K562 (cell line): ENCODE measurements around the gene ANKH. TPM values are rescaled to one million over a fixed set of nuclear protein-coding genes. Genes with fewer than 3 reads are reported as not detected.

Source experiments
- ATAC-seq: fragments of 200-7000 bp; cut with Tn5 transposase; 3 replicates; pipeline ENCODE4 v1.9.1; 2020; ENCODE audit warnings: moderate library complexity
- BruUV-seq: library from RNA; stranded (reverse); fragments of 400-500 nt; replicated peaks from 2 replicates; lab custom pipeline; 2021; lab: Mats Ljungman, UMichigan
- CTCF ChIA-PET: fragments of 300-600 bp; formaldehyde crosslinking; extraction: SDS; loops from one replicate; lab custom pipeline; 2021; ENCODE audit warnings: low intra/inter-chr PET ratio; lab: Yijun Ruan, JAX
- POLR2A ChIA-PET: fragments of 300-600, 350-650 bp; sonication (Branson Sonifier 250); formaldehyde crosslinking; extraction: SDS; loops from one replicate; lab custom pipeline; 2021; ENCODE audit warnings: antibody characterized with exemption, inconsistent platforms; lab: Yijun Ruan, JAX
- DNase-seq, 4 experiments: peaks; one replicate each; pipeline versions ENCODE4 v3.0.0 to v3.0.0-alpha.2; 2011 to 2018; ENCODE audit warnings: low spot score in 3 of 4, mixed read lengths in 3 of 4; ENCODE audit errors: extremely low read depth in 1 of 4
- FAIRE-seq: peaks from 2 replicates; lab custom pipeline; 2011; peaks lifted over from hg19 to GRCh38; lab: Jason Lieb, UNC
- H2AFZ ChIP-seq: 2 replicates; pipeline ENCODE4 v1.6.0; 2011; ENCODE audit warnings: low read depth, low read length, control low read depth, inconsistent platforms
- H3K27ac ChIP-seq: fragments of 200-600 bp; 3 replicates; pipeline ENCODE4 v1.8.0; 2011; ENCODE audit warnings: low read depth, mild to moderate bottlenecking, control low read depth, inconsistent platforms, low read length, moderate library complexity, mixed read lengths; ENCODE audit errors: extremely low read depth
- H3K27me3 ChIP-seq, 2 experiments: fragments of 300-600 bp in 1 of 2; 2 replicates in 1 of 2; 3 replicates in 1 of 2; pipeline versions ENCODE4 v1.6.0 to v1.8.0; 2011; ENCODE audit warnings: inconsistent platforms in 2 of 2, low read length in 2 of 2, mild to moderate bottlenecking in 1 of 2, mixed read lengths in 1 of 2, moderate library complexity in 1 of 2; ENCODE audit not compliant: control insufficient read depth in 2 of 2, insufficient read depth in 2 of 2
- H3K36me3 ChIP-seq: fragments of 300-600 bp; 3 replicates; pipeline ENCODE4 v1.8.0; 2011; ENCODE audit warnings: mild to moderate bottlenecking, low read length, inconsistent platforms; ENCODE audit not compliant: control insufficient read depth, insufficient read depth
- H3K4me1 ChIP-seq, 2 experiments: fragments of 200-600 bp in 1 of 2; replicated peaks in 1 of 2; 2 replicates in 1 of 2; 3 replicates in 1 of 2; pipeline versions ENCODE4 v1.5.1 to v1.8.0; 2011; ENCODE audit warnings: inconsistent platforms in 2 of 2, low read length in 2 of 2, mild to moderate bottlenecking in 1 of 2, mixed read lengths in 1 of 2, moderate library complexity in 1 of 2; ENCODE audit not compliant: control insufficient read depth in 2 of 2, insufficient read depth in 2 of 2
- H3K4me2 ChIP-seq: 2 replicates; pipeline ENCODE4 v1.6.1; 2011; ENCODE audit warnings: low read length, control low read depth, inconsistent platforms, mixed read lengths; ENCODE audit not compliant: insufficient read depth
- H3K4me3 ChIP-seq: fragments of 200-600 bp; sonication (generic), shearing (Covaris generic); 2 replicates; pipeline ENCODE4 v1.5.1; 2016; ENCODE audit warnings: control low read depth, inconsistent platforms
- H3K79me2 ChIP-seq: fragments of 200-600 bp; 3 replicates; pipeline ENCODE4 v1.8.0; 2011; ENCODE audit warnings: low read length, inconsistent platforms; ENCODE audit not compliant: control insufficient read depth, insufficient read depth
- H3K9ac ChIP-seq, 2 experiments: 2 replicates each; pipeline versions ENCODE4 v1.6.0 to v1.6.1; 2011; ENCODE audit warnings: low read depth in 2 of 2, low read length in 2 of 2, control low read depth in 1 of 2, inconsistent platforms in 1 of 2, mild to moderate bottlenecking in 1 of 2, mixed read lengths in 1 of 2; ENCODE audit not compliant: insufficient read depth in 1 of 2
- H3K9me1 ChIP-seq: one replicate; pipeline ENCODE4 v1.6.0; 2011; ENCODE audit warnings: inconsistent platforms, mild to moderate bottlenecking, low read length, moderate library complexity; ENCODE audit not compliant: control insufficient read depth, insufficient read depth
- H3K9me3 ChIP-seq: replicated peaks from 2 replicates; pipeline ENCODE4 v1.5.1; 2011; ENCODE audit warnings: low read depth, low read length, inconsistent platforms; ENCODE audit not compliant: control insufficient read depth, insufficient read depth
- H4K20me1 ChIP-seq: replicated peaks from 2 replicates; pipeline ENCODE4 v1.6.1; 2011; ENCODE audit warnings: low read length, inconsistent platforms, mixed read lengths; ENCODE audit not compliant: control insufficient read depth, insufficient read depth
- FOXJ3 ChIP-seq: sonication (generic); formaldehyde crosslinking; IDR thresholded peaks from 2 replicates; pipeline ENCODE4 v1.4.0; 2020; ENCODE audit warnings: mild to moderate bottlenecking, missing genetic modification reagents
- HMG20B ChIP-seq: fragments of 250-450 bp; sonication (Bioruptor Pico); IDR thresholded peaks from 2 replicates; pipeline ENCODE4 v1.5.0; 2021; ENCODE audit warnings: mild to moderate bottlenecking
- HOXB6 ChIP-seq: fragments of 250-450 bp; sonication (Bioruptor Pico); IDR thresholded peaks from 2 replicates; pipeline ENCODE4 v1.5.1; 2022; ENCODE audit warnings: mild to moderate bottlenecking, borderline replicate concordance
- HSF4 ChIP-seq: fragments of 250-450 bp; sonication (Bioruptor Pico); IDR thresholded peaks from 2 replicates; pipeline ENCODE4 v2.1.2; 2022; ENCODE audit warnings: mild to moderate bottlenecking, moderate library complexity, borderline replicate concordance
- IFI16 ChIP-seq: fragments of 250-450 bp; sonication (Bioruptor Pico); IDR thresholded peaks from 2 replicates; pipeline ENCODE4 v2.1.2; 2022; ENCODE audit warnings: mild to moderate bottlenecking, inconsistent platforms
- KHSRP ChIP-seq: fragments of 450-650 bp; IDR thresholded peaks from 2 replicates; pipeline ENCODE4 v1.6.1; 2017
- MAFK ChIP-seq: IDR thresholded peaks from 2 replicates; pipeline ENCODE4 v1.6.1; 2011; ENCODE audit warnings: low read length, improper control_type of control experiment
- MIER1 ChIP-seq: fragments of 450-650 bp; IDR thresholded peaks from 2 replicates; pipeline ENCODE4 v1.6.1; 2016; ENCODE audit warnings: antibody characterized with exemption, mild to moderate bottlenecking, low read depth
- MYC ChIP-seq, 2 experiments: fragments of 250-450 bp in 1 of 2; sonication (Bioruptor Pico) in 1 of 2; IDR thresholded peaks; 2 replicates each; pipeline versions ENCODE4 v1.5.1 to v1.6.1; 2012 to 2021; ENCODE audit warnings: low read depth in 2 of 2, borderline replicate concordance in 1 of 2, improper control_type of control experiment in 1 of 2, low read length in 1 of 2, mild to moderate bottlenecking in 1 of 2, moderate library complexity in 1 of 2
- PHF20 ChIP-seq: fragments of 450-650 bp; IDR thresholded peaks from 2 replicates; pipeline ENCODE4 v1.6.1; 2018; ENCODE audit not compliant: partially characterized antibody
- PYGO2 ChIP-seq: fragments of 450-650 bp; IDR thresholded peaks from 2 replicates; pipeline ENCODE4 v1.6.1; 2016; ENCODE audit warnings: mild to moderate bottlenecking, missing genetic modification characterization, moderate library complexity, missing compliant biosample characterization
- RBM39 ChIP-seq: fragments of 200-400 bp; formaldehyde crosslinking; optimal IDR thresholded peaks from 2 replicates; pipeline ENCODE3; 2018; ENCODE audit warnings: low read depth, low read length
- SMARCA5 ChIP-seq: fragments of 450-650 bp; IDR thresholded peaks from 2 replicates; pipeline ENCODE4 v1.6.1; 2016
- TFAP4 ChIP-seq: sonication (generic); formaldehyde crosslinking; IDR thresholded peaks from 2 replicates; pipeline ENCODE4 v1.8.0; 2022; ENCODE audit warnings: missing genetic modification reagents, mild to moderate bottlenecking, moderate library complexity, borderline replicate concordance
- ZNF586 ChIP-seq: fragments of 450-650 bp; formaldehyde crosslinking; conservative IDR thresholded peaks from 2 replicates; pipeline ENCODE4 v1.4.0; 2020; ENCODE audit warnings: mild to moderate bottlenecking, moderate library complexity
- ZNF696 ChIP-seq: fragments of 250-450 bp; sonication (Bioruptor Pico); conservative IDR thresholded peaks from 2 replicates; pipeline ENCODE4 v1.4.0; 2020; ENCODE audit warnings: mild to moderate bottlenecking, moderate library complexity
- WGBS: fragments of 100-300 bp; shearing (Covaris generic); methylation state at CpG from one replicate; pipeline ENCODE4 v1.1.6; 2016; ENCODE audit warnings: low coverage, mixed read lengths; ENCODE audit not compliant: insufficient coverage; ENCODE audit errors: missing lambda C conversion rate; 5-methylcytosine and 5-hydroxymethylcytosine counted together
- in situ Hi-C: fragments of 300-500 bp; cut with MboI; formaldehyde crosslinking; loops from 4 replicates; pipeline ENCODE4 v1.15.0; 2018; ENCODE audit warnings: inconsistent platforms, mixed read lengths
- intact Hi-C: fragments of 100-400 bp; cut with micrococcal nuclease; formaldehyde crosslinking; loops from 2 replicates; pipeline ENCODE4 v1.14.2; 2022
- polyA plus RNA-seq, 8 experiments: library from polyadenylated mRNA; depleted of rRNA in 4 of 8; stranded (reverse) in 5 of 8; unstranded in 3 of 8; fragments of >200 nt; fragmentation: Nextera tagmentation in 2 of 8; fragmentation: Illumina TruSeq in 1 of 8; extraction: Ambion mirVana in 2 of 8; extraction: Trizol in 1 of 8; gene quantifications; 2 replicates each; pipeline versions ENCODE4 v1.2.1 to v1.2.3, GENCODE V29; 2011 to 2014; ENCODE audit warnings: inconsistent platforms in 1 of 8, missing spikeins in 1 of 8
- total RNA-seq, 7 experiments: library from RNA; depleted of rRNA in 6 of 7; stranded (reverse); fragments of >200 nt in 6 of 7; fragmentation: Illumina TruSeq in 2 of 7; extraction: Trizol in 2 of 7; gene quantifications; 2 replicates each; pipeline versions ENCODE4 v1.2.1 to v1.2.3, GENCODE V29; 2011 to 2021; ENCODE audit warnings: low replicate concordance in 1 of 7
- TF ChIP-seq, protein P1 (sequence below): fragments of 250-450 bp; sonication (Bioruptor Pico); IDR thresholded peaks from 2 replicates; pipeline ENCODE4 v1.8.0; 2021; ENCODE audit warnings: moderate library complexity, mild to moderate bottlenecking, inconsistent platforms

Gene ANKH
- total and polyA plus RNA-seq, 9 of the 15 experiments (the other 6 are each of a cell fraction or from before 2014, with no cell fraction given), result 0.79 to 12.2 (median 4.5) TPM

DNA sequence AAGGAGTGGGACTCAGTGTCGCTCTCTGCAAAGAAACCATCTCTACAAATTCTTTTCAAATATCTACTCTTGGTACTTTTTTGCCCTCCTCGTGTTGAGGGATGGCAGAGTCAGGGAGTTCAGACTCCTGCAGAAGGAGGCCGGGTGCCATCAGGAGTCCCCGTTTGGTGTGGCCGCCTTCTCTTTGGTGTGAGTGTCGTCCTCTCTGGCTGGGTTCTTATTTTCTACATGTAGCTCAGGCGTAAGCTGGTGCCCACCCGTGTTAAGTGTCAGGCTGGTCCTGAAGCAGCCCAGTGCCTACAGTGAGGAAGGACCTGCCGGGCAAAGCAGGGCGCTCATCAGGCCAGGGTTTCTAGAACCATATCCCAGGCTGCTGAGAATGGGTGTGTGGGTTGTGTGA is 170.0 kb downstream of the ANKH start:
- DNase-seq (no peak), ATAC-seq (no peak)
- 93% methylated on average over 10 of the region's 10 CpGs for WGBS
- peaks cover 3% of the 10 kb centered on the region for H3K9me1 ChIP-seq
- in situ Hi-C loops, result no loop called here
- 0 out of 3 replicates have a peak, but pooled peaks cover 3% of the 10 kb centered on the region for H3K79me2 ChIP-seq
- intact Hi-C loops, result no loop called here
- no peak for TF ChIP-seq MYC (IDR thresholded peaks at IDR 0.05; ENCODE audit: low read depth, low read length)
- TF ChIP-seq MYC (CRISPR knock-in tag; IDR thresholded peaks at IDR 0.05; ENCODE audit: borderline replicate concordance, low read depth), result no peak
- TF ChIP-seq RBM39, result no peak
- no peak for TF ChIP-seq KHSRP
- TF ChIP-seq PYGO2 (tag), result no peak
- TF ChIP-seq TFAP4 (CRISPR knock-in tag), result no peak
- no peak for TF ChIP-seq FOXJ3 (CRISPR knock-in tag)
- no peak for TF ChIP-seq HSF4 (CRISPR knock-in tag)
- no peak for TF ChIP-seq MIER1
- TF ChIP-seq PHF20, result no peak
- no peak for TF ChIP-seq MAFK
- TF ChIP-seq ZNF696, result no peak
- TF ChIP-seq HMG20B (CRISPR knock-in tag), result no peak
- no peak for TF ChIP-seq ZNF586
- TF ChIP-seq IFI16 (CRISPR knock-in tag), result no peak
- no peak for TF ChIP-seq HOXB6
- TF ChIP-seq SMARCA5, result no peak
- TF ChIP-seq, protein P1, sequence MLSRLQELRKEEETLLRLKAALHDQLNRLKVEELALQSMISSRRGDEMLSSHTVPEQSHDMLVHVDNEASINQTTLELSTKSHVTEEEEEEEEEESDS, result no peak
- TF ChIP-seq, all 486 proteins: peak for 0
- no peak for FAIRE-seq
- POLR2A ChIA-PET, result interaction anchor here (1.2 kb wide), 1 partner anchor 14 kb away, joined by 3 read pairs; no protein-coding TSS in a partner anchor
- Histone ChIP-seq H4K20me1 (no peaks in the 10 kb centered on the region), H3K4me3 (no peak overlapping the region), H2AFZ (no peak overlapping the region), H3K27me3 (no peaks in the 10 kb centered on the region), H3K9me3 (no peaks in the 10 kb centered on the region), H3K36me3 (peaks cover 83% of the 10 kb centered on the region), H3K27ac (no peak overlapping the region), H3K4me1 (peaks cover 0 to 29% of the 10 kb centered on the region in 2 experiments), H3K4me2 (no peak overlapping the region), H3K9ac (0 out of 4 replicates have a peak overlapping the region, but pooled peaks of 1 of the 2 experiments have one; percentile 43)
- CTCF ChIA-PET, result no interaction called here
- no TSS peak for BruUV-seq
